Heart left ventricle (tissue), 16 donors: ENCODE results near the gene CCL3. TPM values are rescaled to one million over a fixed set of nuclear protein-coding genes. Genes with fewer than 3 reads are reported as not detected.

Experiments used
- ATAC-seq, 4 donors: fragments of 200-7000 bp; cut with Tn5 transposase; one replicate each; pipeline ENCODE4 v1.9.1; 2020 to 2022; ENCODE audit warnings: moderate library complexity in 4 of 4, mild to moderate bottlenecking in 3 of 4, moderate number of reproducible peaks in 1 of 4
- DNase-seq, 5 donors: peaks; one replicate each; pipeline ENCODE4 v3.0.0-alpha.2; 2020
- H3K27ac ChIP-seq, 12 donors: fragments of 200-600 bp; sonication (generic) in 4 of 12; one replicate each; pipeline versions ENCODE4 v1.5.0 to v1.8.0; 2016 to 2022; ENCODE audit warnings: mild to moderate bottlenecking in 2 of 12
- H3K27me3 ChIP-seq, 9 donors: fragments of 200-600 bp; sonication (generic) in 2 of 9; one replicate each; pipeline versions ENCODE4 v1.5.1 to v1.8.0; 2016 to 2022; ENCODE audit warnings: mild to moderate bottlenecking in 3 of 9
- H3K36me3 ChIP-seq, 9 donors: fragments of 200-600 bp; sonication (generic) in 2 of 9; one replicate each; pipeline versions ENCODE4 v1.5.0 to v1.8.0; 2018 to 2022; ENCODE audit warnings: mild to moderate bottlenecking in 2 of 9
- H3K4me1 ChIP-seq, 12 donors: fragments of 200-600 bp; sonication (generic) in 4 of 12; one replicate each; pipeline versions ENCODE4 v1.5.0 to v1.8.0; 2016 to 2022; ENCODE audit warnings: mild to moderate bottlenecking in 3 of 12
- H3K4me3 ChIP-seq, 12 donors: fragments of 200-600 bp; sonication (generic) in 4 of 12; one replicate each; pipeline versions ENCODE4 v1.5.0 to v1.8.0; 2017 to 2022; ENCODE audit warnings: mild to moderate bottlenecking in 9 of 12, moderate library complexity in 4 of 12
- H3K9me3 ChIP-seq, 12 donors: fragments of 200-600 bp; sonication (generic) in 4 of 12; one replicate each; pipeline versions ENCODE4 v1.5.0 to v1.8.0; 2016 to 2022; ENCODE audit warnings: mild to moderate bottlenecking in 1 of 12
- POLR2A ChIP-seq, 2 donors: fragments of 450-650 bp; IDR thresholded peaks; one replicate each; pipeline ENCODE4 v1.6.1; 2017; ENCODE audit warnings: antibody characterized with exemption in 2 of 2, mild to moderate bottlenecking in 2 of 2, moderate library complexity in 2 of 2
- WGBS, 4 donors: extraction: QIAGEN DNeasy Blood & Tissue Kit in 2 of 4; methylation state at CpG; one replicate each; pipeline versions ENCODE4 v1.1.5 to v1.1.7; 2013 to 2018; 5-methylcytosine and 5-hydroxymethylcytosine counted together
- intact Hi-C, 10 donors: fragments of 100-400 bp; cut with DNase I; formaldehyde crosslinking; loops; one replicate each; pipeline versions ENCODE4 v1.11.1 to v1.14.2; 2022
- polyA plus RNA-seq, 2 donors: library from polyadenylated mRNA; stranded (reverse); fragments of 200-250 nt; gene quantifications; one replicate each; pipeline ENCODE4 v1.2.3, GENCODE V29; 2013
- total RNA-seq, 9 donors: library from RNA; depleted of rRNA in 2 of 9; stranded (reverse); fragments of >200 nt in 2 of 9; fragmentation: NEBNext Ultra II Directional in 3 of 9; extraction: Animal tissue kit (Norgen Biotek cat#: 25700) in 3 of 9; gene quantifications; one replicate each; pipeline versions ENCODE4 v1.1.0 to v1.2.4, GENCODE V29; 2016 to 2023
- TF ChIP-seq, protein P1 (sequence below), 12 donors: fragments of 200-600 bp; sonication (generic) in 4 of 12; IDR thresholded peaks; one replicate each; pipeline versions ENCODE4 v1.5.0 to v1.8.0; 2018 to 2022; ENCODE audit warnings: antibody characterized with exemption in 12 of 12, mild to moderate bottlenecking in 5 of 12
- donor health status: ischemic (EF 13 %, LVEDD 7.1; RV severe dilation, severe dysfunction).
- donor health status: healthy with polysubstance abuse.
- donor health status: DM: no; HTN: yes; CAD: no.
- donor health status: DM: no; HTN: no; CAD: no.
- donor health status: ischemic (EF 25% LVEDD 6.9; RV normal size, moderate dysfunction).
- donor health status: ischemic (EF 25% LVEDD 5.7; RV mildly dilated, moderate dysfunction).
- donor health status: healthy.
- donor health status: DM: yes; HTN: yes; CAD: no.
- donor health status: ischemic (EF 35%, LVEDD 5.7; RV mildly dilated, moderate dysfunction).
- donor health status: nonischemic (EF 11% LVEDD 7.7; RV severe dilation, severe dysfunction).
- donor health status: DM: yes; HTN: yes; CAD: no.
- donor health status: PGD.
- donor health status: ischemic (EF 29% LVEDD 5.4; RV normal size, mild dysfunction).
- donor health status: nonischemic (EF 23%, LVEDD 6.1; RV moderate dilation, normal function).

Gene CCL3
- total and polyA plus RNA-seq, 11 donors = 0.21 to 22.5 (median 0.57) TPM; not detected in 3

DNA sequence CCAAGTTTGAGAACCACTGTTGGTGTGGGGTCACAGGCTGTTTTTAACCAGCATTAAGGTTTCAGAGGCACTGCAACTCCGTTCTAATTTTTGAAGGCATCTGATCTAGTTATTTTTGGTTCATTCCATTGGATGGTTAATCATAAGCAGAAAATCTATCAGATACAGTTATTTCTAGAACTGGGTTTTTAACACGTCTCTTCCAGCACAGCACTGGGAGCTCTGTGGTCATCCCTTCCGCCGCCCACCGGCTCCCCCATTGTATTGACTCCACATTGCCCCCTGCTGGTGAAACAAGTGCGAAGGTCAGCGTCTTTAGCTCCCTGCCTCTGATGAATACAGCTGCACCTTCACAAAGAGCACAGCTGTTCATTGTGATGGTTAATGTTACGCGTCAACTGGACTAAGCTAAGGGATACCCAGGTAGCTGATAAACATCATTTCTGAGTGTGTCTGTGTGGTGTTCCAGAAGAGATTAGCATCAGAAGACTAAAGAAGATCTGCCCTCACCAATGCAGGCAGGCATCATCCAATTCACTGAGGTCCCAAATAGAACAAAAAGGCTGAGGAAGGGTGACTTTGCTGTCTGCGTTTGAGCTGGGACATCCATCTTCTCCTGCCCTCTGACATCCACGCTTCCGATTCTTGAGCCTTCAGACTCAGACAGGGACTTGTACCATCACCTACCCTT is 17.4 kb downstream of the CCL3 start:
- ATAC-seq (peak in 3 of 4 donors; percentile 34 to 45 (median 41)), DNase-seq (peak in 3 of 5 donors; percentile 44 to 69 (median 46))
- Histone ChIP-seq H3K36me3 (no peaks in the 10 kb centered on the region), H3K9me3 (peaks cover 0 to 7% (median 3%) of the 10 kb centered on the region in 12 donors), H3K4me3 (no peak overlapping the region), H3K4me1 (no peaks in the 10 kb centered on the region), H3K27me3 (peaks cover 0 to 3% (median 0%) of the 10 kb centered on the region in 9 donors), H3K27ac (peak overlapping the region in 1 of 12 donors; percentile 9)
- intact Hi-C loops = loop anchor here in 8 of 10 donors (1.0 to 10.0 kb wide), 7 partner anchors 50 to 105 kb away; no protein-coding TSS in a partner anchor
- 35 to 41% (median 36%) methylated on average over 12 of the region's 12 CpGs for WGBS, 4 donors
- TF ChIP-seq, protein P1, sequence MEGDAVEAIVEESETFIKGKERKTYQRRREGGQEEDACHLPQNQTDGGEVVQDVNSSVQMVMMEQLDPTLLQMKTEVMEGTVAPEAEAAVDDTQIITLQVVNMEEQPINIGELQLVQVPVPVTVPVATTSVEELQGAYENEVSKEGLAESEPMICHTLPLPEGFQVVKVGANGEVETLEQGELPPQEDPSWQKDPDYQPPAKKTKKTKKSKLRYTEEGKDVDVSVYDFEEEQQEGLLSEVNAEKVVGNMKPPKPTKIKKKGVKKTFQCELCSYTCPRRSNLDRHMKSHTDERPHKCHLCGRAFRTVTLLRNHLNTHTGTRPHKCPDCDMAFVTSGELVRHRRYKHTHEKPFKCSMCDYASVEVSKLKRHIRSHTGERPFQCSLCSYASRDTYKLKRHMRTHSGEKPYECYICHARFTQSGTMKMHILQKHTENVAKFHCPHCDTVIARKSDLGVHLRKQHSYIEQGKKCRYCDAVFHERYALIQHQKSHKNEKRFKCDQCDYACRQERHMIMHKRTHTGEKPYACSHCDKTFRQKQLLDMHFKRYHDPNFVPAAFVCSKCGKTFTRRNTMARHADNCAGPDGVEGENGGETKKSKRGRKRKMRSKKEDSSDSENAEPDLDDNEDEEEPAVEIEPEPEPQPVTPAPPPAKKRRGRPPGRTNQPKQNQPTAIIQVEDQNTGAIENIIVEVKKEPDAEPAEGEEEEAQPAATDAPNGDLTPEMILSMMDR (IDR thresholded peaks at IDR 0.05) = peak; percentile 41 to 80 (median 60)
- no peak for TF ChIP-seq POLR2A (IDR thresholded peaks at IDR 0.05)

DNA sequence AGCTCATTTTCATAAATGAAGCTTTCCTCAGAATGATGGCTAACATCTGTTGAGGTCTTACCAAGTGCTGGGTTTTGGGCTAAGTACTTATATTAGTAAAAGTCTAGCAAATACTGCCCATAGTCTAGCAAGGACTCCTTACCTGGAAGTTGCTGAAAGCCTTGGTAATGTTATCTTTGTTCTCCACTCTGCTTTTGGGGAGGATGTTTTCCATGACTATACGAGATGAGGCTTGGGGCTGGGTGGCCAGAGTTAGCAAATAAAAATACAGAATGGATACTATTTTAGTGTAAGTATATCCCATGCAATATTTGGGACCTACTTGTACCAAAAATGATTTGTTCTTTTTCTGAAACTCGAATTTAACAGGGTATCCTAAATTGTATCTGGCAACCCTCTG is 18.2 kb downstream of the CCL3 start:
- peak overlapping the region in 1 of 12 donors; percentile 9 for H3K27ac ChIP-seq
- no peaks in the 10 kb centered on the region for H3K4me1 ChIP-seq
- peaks cover 0 to 3% (median 0%) of the 10 kb centered on the region in 9 donors for H3K27me3 ChIP-seq
- no peak overlapping the region for H3K4me3 ChIP-seq
- H3K9me3 ChIP-seq = no peaks in the 10 kb centered on the region
- no peak for ATAC-seq
- DNase-seq = no peak
- TF ChIP-seq, protein P1 (IDR thresholded peaks at IDR 0.05) = no peak
- TF ChIP-seq POLR2A (IDR thresholded peaks at IDR 0.05) = no peak
- intact Hi-C loops = loop anchor here in 9 of 10 donors (1.0 to 10.0 kb wide), 8 partner anchors 49 to 104 kb away; no protein-coding TSS in a partner anchor
- no peaks in the 10 kb centered on the region for H3K36me3 ChIP-seq
- 64 to 71% (median 70%) methylated on average over 2 of the region's 2 CpGs for WGBS, 4 donors

DNA sequence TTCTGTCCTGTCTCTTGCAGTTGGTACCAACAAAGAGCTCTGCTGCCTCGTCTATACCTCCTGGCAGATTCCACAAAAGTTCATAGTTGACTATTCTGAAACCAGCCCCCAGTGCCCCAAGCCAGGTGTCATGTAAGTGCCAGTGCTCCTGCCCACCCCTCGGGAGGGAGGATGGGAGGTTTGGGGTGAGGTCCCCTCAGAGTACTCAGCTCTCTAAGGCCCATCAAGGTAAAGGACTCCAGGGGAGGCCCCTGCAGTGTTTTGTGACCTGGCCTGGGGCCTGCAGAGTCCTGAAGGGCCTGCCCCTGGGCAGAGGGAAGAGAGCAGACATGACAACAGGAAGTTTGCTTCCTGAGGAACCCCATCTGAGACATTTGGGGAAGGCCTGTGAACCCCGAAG is 19.5 kb downstream of the CCL3 start:
- DNase-seq (no peak), ATAC-seq (no peak)
- Histone ChIP-seq H3K4me1 (no peaks in the 10 kb centered on the region), H3K9me3 (no peaks in the 10 kb centered on the region), H3K27ac (peak overlapping the region in 1 of 12 donors; percentile 2), H3K36me3 (no peaks in the 10 kb centered on the region), H3K4me3 (no peak overlapping the region), H3K27me3 (peaks cover 0 to 3% (median 0%) of the 10 kb centered on the region in 9 donors)
- no peak for TF ChIP-seq POLR2A (IDR thresholded peaks at IDR 0.05)
- TF ChIP-seq, protein P1 (IDR thresholded peaks at IDR 0.05) = no peak
- 62 to 78% (median 69%) methylated on average over 3 of the region's 3 CpGs for WGBS, 4 donors
- intact Hi-C loops = loop anchor here in 5 of 10 donors (5.0 to 10.0 kb wide), 4 partner anchors 48 to 103 kb away; no protein-coding TSS in a partner anchor

DNA sequence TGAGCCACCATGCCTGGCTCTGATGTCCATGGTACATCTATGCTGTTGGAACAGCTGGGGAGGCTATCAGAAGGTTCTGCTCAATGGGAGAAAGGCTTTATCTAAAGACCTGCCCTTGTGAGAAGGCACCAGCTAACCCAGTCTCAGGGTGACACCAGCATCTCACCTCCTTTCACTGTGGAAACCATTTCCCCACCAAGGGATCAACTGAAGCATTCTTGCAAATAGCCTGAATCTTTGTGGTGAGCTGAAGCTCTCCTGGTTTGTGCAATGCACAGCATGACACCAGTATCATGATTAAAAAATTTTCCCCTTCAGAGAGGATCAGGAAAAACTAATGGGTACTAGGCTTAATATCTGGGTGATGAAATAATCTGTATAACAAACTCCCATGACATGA is 20.8 kb downstream of the CCL3 start:
- no peak for TF ChIP-seq POLR2A (IDR thresholded peaks at IDR 0.05)
- TF ChIP-seq, protein P1 (IDR thresholded peaks at IDR 0.05) = no peak
- DNase-seq (no peak), ATAC-seq (no peak)
- Histone ChIP-seq H3K4me3 (no peak overlapping the region), H3K9me3 (no peaks in the 10 kb centered on the region), H3K4me1 (no peaks in the 10 kb centered on the region), H3K36me3 (no peaks in the 10 kb centered on the region), H3K27me3 (peaks cover 0 to 3% (median 0%) of the 10 kb centered on the region in 9 donors), H3K27ac (peak overlapping the region in 1 of 12 donors; percentile 1)
- intact Hi-C loops = no loop called here
